ENCODE measurements around the gene PLCB4. TPM values are rescaled to one million over a fixed set of nuclear protein-coding genes. Genes with fewer than 3 reads are reported as not detected.

The PLCB4 gene
- total RNA-seq, 1 donor from 2014 or later, result 20.6 TPM

- Histone ChIP-seq H3K36me3 (no peaks in the 10 kb centered on the region), H3K4me1 (peaks cover 39% of the 10 kb centered on the region), H2AFZ (replicated peaks) (no peak overlapping the region), H3F3A (ENCODE audit: low read depth) (peaks cover 12% of the 10 kb centered on the region), H3K9ac (no peak overlapping the region), H3K27ac (no peak overlapping the region), H3K4me2 (peak overlapping the region; percentile 33), H3K4me3 (no peak overlapping the region), H3K27me3 (no peaks in the 10 kb centered on the region), H3K9me3 (ENCODE audit: low read depth) (no peaks in the 10 kb centered on the region), H4K20me1 (ENCODE audit: low read depth) (no peaks in the 10 kb centered on the region), H3K79me2 (ENCODE audit: low read depth) (peaks cover 81% of the 10 kb centered on the region)
- peaks cover 38% of the 10 kb centered on the region for H3K4me1 Mint-ChIP-seq
- H3K36me3 Mint-ChIP-seq, result no peaks in the 10 kb centered on the region
- no peak for TF ChIP-seq EZH2phosphoT487 (IDR thresholded peaks at IDR 0.05)
- no peak for TF ChIP-seq CTCF (IDR thresholded peaks at IDR 0.05)
- no peak for TF ChIP-seq EZH2 (IDR thresholded peaks at IDR 0.05)
- no peaks in the 10 kb centered on the region for H3K9me3 Mint-ChIP-seq
- no peak overlapping the region for H3K4me3 Mint-ChIP-seq
- no peak for DNase-seq (ENCODE audit: low spot score)
- no peaks in the 10 kb centered on the region for H3K27me3 Mint-ChIP-seq (ENCODE audit: insufficient read depth, low read depth)
- H3K27ac Mint-ChIP-seq, result no peak overlapping the region
These were observed 4.1 kb downstream of the PLCB4 start for GRCh38 chr20:9072861-9073500.

- Histone ChIP-seq H2AFZ (replicated peaks) (no peak overlapping the region), H3K9me3 (ENCODE audit: low read depth) (no peaks in the 10 kb centered on the region), H3K27ac (no peak overlapping the region), H3K4me3 (no peak overlapping the region), H3K27me3 (no peaks in the 10 kb centered on the region), H3K9ac (no peak overlapping the region), H3K36me3 (no peaks in the 10 kb centered on the region), H3K4me1 (peaks cover 29% of the 10 kb centered on the region), H3K4me2 (no peak overlapping the region), H3K79me2 (ENCODE audit: low read depth) (peaks cover 72% of the 10 kb centered on the region), H3F3A (ENCODE audit: low read depth) (no peaks in the 10 kb centered on the region), H4K20me1 (ENCODE audit: low read depth) (no peaks in the 10 kb centered on the region)
- Mint-ChIP-seq H3K27me3 (ENCODE audit: insufficient read depth, low read depth) (no peaks in the 10 kb centered on the region), H3K4me1 (peaks cover 26% of the 10 kb centered on the region), H3K27ac (no peak overlapping the region), H3K4me3 (no peak overlapping the region), H3K36me3 (no peaks in the 10 kb centered on the region), H3K9me3 (no peaks in the 10 kb centered on the region)
- no peak for DNase-seq (ENCODE audit: low spot score)
- TF ChIP-seq CTCF (IDR thresholded peaks at IDR 0.05) (no peak), EZH2phosphoT487 (IDR thresholded peaks at IDR 0.05) (no peak), EZH2 (IDR thresholded peaks at IDR 0.05) (no peak)
These were observed 6.6 kb downstream of the PLCB4 start for GRCh38 chr20:9075264-9076095.

GRCh38 chr20:9076440-9076839, 7.6 kb downstream of the PLCB4 start:
- Mint-ChIP-seq H3K36me3 (no peaks in the 10 kb centered on the region), H3K27ac (no peak overlapping the region), H3K4me3 (no peak overlapping the region), H3K27me3 (ENCODE audit: insufficient read depth, low read depth) (no peaks in the 10 kb centered on the region), H3K9me3 (no peaks in the 10 kb centered on the region), H3K4me1 (peaks cover 19% of the 10 kb centered on the region)
- H3K4me3 ChIP-seq, result no peak overlapping the region
- H3K9ac ChIP-seq, result no peak overlapping the region
- no peaks in the 10 kb centered on the region for H3K27me3 ChIP-seq
- DNase-seq (ENCODE audit: low spot score), result no peak
- H2AFZ ChIP-seq (replicated peaks), result no peak overlapping the region
- no peak overlapping the region for H3K4me2 ChIP-seq
- H3K9me3 ChIP-seq (ENCODE audit: low read depth), result no peaks in the 10 kb centered on the region
- no peaks in the 10 kb centered on the region for H3K36me3 ChIP-seq
- no peaks in the 10 kb centered on the region for H3F3A ChIP-seq (ENCODE audit: low read depth)
- H4K20me1 ChIP-seq (ENCODE audit: low read depth), result peaks cover 1% of the 10 kb centered on the region
- peaks cover 68% of the 10 kb centered on the region for H3K79me2 ChIP-seq (ENCODE audit: low read depth)
- H3K27ac ChIP-seq, result no peak overlapping the region
- peaks cover 20% of the 10 kb centered on the region for H3K4me1 ChIP-seq
- TF ChIP-seq CTCF (IDR thresholded peaks at IDR 0.05), result no peak
- no peak for TF ChIP-seq EZH2phosphoT487 (IDR thresholded peaks at IDR 0.05)
- no peak for TF ChIP-seq EZH2 (IDR thresholded peaks at IDR 0.05)
